ENCODE results near the gene SPATS2.

Gene SPATS2

GRCh38 chr12:49536526-49537071 is 169.3 kb downstream of the SPATS2 start:
- no peak for DNase-seq (ENCODE audit: extremely low read depth, insufficient read length)
- no peak overlapping the region for H3K4me3 ChIP-seq (replicated peaks; ENCODE audit: low read depth, low read length)
- TF ChIP-seq CTCF (IDR thresholded peaks at IDR 0.05; ENCODE audit: insufficient read depth, low read length, poor library complexity, severe bottlenecking) = no peak
- H3K27me3 ChIP-seq (replicated peaks; ENCODE audit: control insufficient read depth, insufficient read depth, low read length) = peaks cover 5% of the 10 kb centered on the region
- H3K36me3 ChIP-seq (ENCODE audit: control insufficient read depth, insufficient read depth, low read length) = no peaks in the 10 kb centered on the region

GRCh38 chr12:49537231-49537751 is 170.0 kb downstream of the SPATS2 start:
- H3K4me3 ChIP-seq (replicated peaks; ENCODE audit: low read depth, low read length) = peak overlapping the region; percentile 38; the same call in 1 of the 2 replicates
- H3K36me3 ChIP-seq (ENCODE audit: control insufficient read depth, insufficient read depth, low read length) = no peaks in the 10 kb centered on the region
- no peak for DNase-seq (ENCODE audit: extremely low read depth, insufficient read length)
- H3K27me3 ChIP-seq (replicated peaks; ENCODE audit: control insufficient read depth, insufficient read depth, low read length) = peaks cover 5% of the 10 kb centered on the region
- TF ChIP-seq CTCF (IDR thresholded peaks at IDR 0.05; ENCODE audit: insufficient read depth, low read length, poor library complexity, severe bottlenecking) = no peak

GRCh38 chr12:49537752-49538509 is 170.7 kb downstream of the SPATS2 start:
- peak; percentile 5 for TF ChIP-seq CTCF (IDR thresholded peaks at IDR 0.05; ENCODE audit: insufficient read depth, low read length, poor library complexity, severe bottlenecking)
- Histone ChIP-seq H3K4me3 (replicated peaks; ENCODE audit: low read depth, low read length) (peak overlapping the region; percentile 38), H3K27me3 (replicated peaks; ENCODE audit: control insufficient read depth, insufficient read depth, low read length) (peaks cover 5% of the 10 kb centered on the region), H3K36me3 (ENCODE audit: control insufficient read depth, insufficient read depth, low read length) (no peaks in the 10 kb centered on the region)
- no peak for DNase-seq (ENCODE audit: extremely low read depth, insufficient read length)

GRCh38 chr12:49538510-49539403 is 171.5 kb downstream of the SPATS2 start, which contains the start of gene KCNH3:
Gene KCNH3 (plus strand): TSS chr12:49539030. CDS start chr12:49539417, 387 bp downstream.
- H3K36me3 ChIP-seq (ENCODE audit: control insufficient read depth, insufficient read depth, low read length) = no peaks in the 10 kb centered on the region
- peak within 1 kb of the TSS; percentile 38 for H3K4me3 ChIP-seq (replicated peaks; ENCODE audit: low read depth, low read length)
- DNase-seq (ENCODE audit: extremely low read depth, insufficient read length) = peak; percentile 75
- H3K27me3 ChIP-seq (replicated peaks; ENCODE audit: control insufficient read depth, insufficient read depth, low read length) = peaks cover 5% of the 10 kb centered on the region
- TF ChIP-seq CTCF (IDR thresholded peaks at IDR 0.05; ENCODE audit: insufficient read depth, low read length, poor library complexity, severe bottlenecking) = no peak

- no peak for TF ChIP-seq CTCF (IDR thresholded peaks at IDR 0.05; ENCODE audit: insufficient read depth, low read length, poor library complexity, severe bottlenecking)
- Histone ChIP-seq H3K36me3 (ENCODE audit: control insufficient read depth, insufficient read depth, low read length) (no peaks in the 10 kb centered on the region), H3K27me3 (replicated peaks; ENCODE audit: control insufficient read depth, insufficient read depth, low read length) (peaks cover 5% of the 10 kb centered on the region), H3K4me3 (replicated peaks; ENCODE audit: low read depth, low read length) (no peak overlapping the region; the same call in 1 of the 2 replicates)
- DNase-seq (ENCODE audit: extremely low read depth, insufficient read length) = no peak
These were observed 172.4 kb downstream of the SPATS2 start for GRCh38 chr12:49539406-49540228.
